ENCODE data around the gene TPT1. TPM values are rescaled to one million over a fixed set of nuclear protein-coding genes. Genes with fewer than 3 reads are reported as not detected.
"Not testable (repeated sequence)": the region's sequence is repeated elsewhere in the genome, so short reads cannot be mapped to it uniquely, and the experiment has no call there.

The TPT1 gene
- polyA plus RNA-seq, 2 of the 4 experiments (the other 2 are of a cell fraction), result 2,486 to 3,850 TPM

GRCh38 chr13:45299194-45299593 lies 41.8 kb downstream of the TPT1 start:
- DNase-seq (ENCODE audit: low read depth in 1 of 2, low spot score in 1 of 2) (no peak), ATAC-seq (0 out of 6 replicates have a peak, but pooled peaks of 1 of the 2 experiments have one; percentile 24), FAIRE-seq (no peak)
- CTCF ChIA-PET, result interaction anchor here (1.6 to 3.9 kb wide), 3 partner anchors 10 to 252 kb away, joined by 5 to 33 read pairs (median 13); no protein-coding TSS in a partner anchor
- no peak overlapping the region for H3K4me2 ChIP-seq
- H3K4me3 ChIP-seq, result no peak overlapping the region
- H3K4me1 ChIP-seq, result no peaks in the 10 kb centered on the region
- H3K9me3 ChIP-seq, result no peaks in the 10 kb centered on the region
- 93% methylated on average over 3 of the region's 3 CpGs for WGBS (ENCODE audit: missing lambda C conversion rate)
- POLR2A ChIA-PET, result interaction anchor here (0.6 kb wide), 1 partner anchor 284 kb away, joined by 3 read pairs; no protein-coding TSS in a partner anchor
- TF ChIP-seq RAD21 (conservative IDR thresholded peaks at IDR 0.05 in 1 of 2, IDR thresholded peaks at IDR 0.05 in 1 of 2), result no peak
- no peak for TF ChIP-seq CHD2 (IDR thresholded peaks at IDR 0.05; ENCODE audit: low read length, partially characterized antibody)
- no peak for TF ChIP-seq RNF2 (IDR thresholded peaks at IDR 0.05; ENCODE audit: borderline replicate concordance, low read depth)
- no peak for TF ChIP-seq CBX8 (IDR thresholded peaks at IDR 0.05)
- TF ChIP-seq EP300 (IDR thresholded peaks at IDR 0.05), result no peak
- TF ChIP-seq POLR2A (IDR thresholded peaks at IDR 0.05; ENCODE audit: low read length), result no peak
- TF ChIP-seq NFE2L2 (conservative IDR thresholded peaks at IDR 0.05; ENCODE audit: low read length), result no peak
- no peak for TF ChIP-seq HDAC2 (IDR thresholded peaks at IDR 0.05)
- no peak for TF ChIP-seq RCOR1 (IDR thresholded peaks at IDR 0.05; ENCODE audit: low read depth, low read length)
- no peak overlapping the region for H3K27ac ChIP-seq

GRCh38 chr13:45298550-45298949 lies 42.4 kb downstream of the TPT1 start:
- H3K27ac ChIP-seq; DNase-seq (ENCODE audit: low read depth in 1 of 2, low spot score in 1 of 2); ATAC-seq; H3K4me3 ChIP-seq; POLR2A ChIA-PET; H3K4me1 ChIP-seq; FAIRE-seq; H3K9me3 ChIP-seq; H3K4me2 ChIP-seq: not testable (repeated sequence)
- WGBS (ENCODE audit: missing lambda C conversion rate), result 85% methylated on average over 3 of the region's 3 CpGs
- CTCF ChIA-PET, result interaction anchor here (0.9 to 3.9 kb wide), 3 partner anchors 10 to 251 kb away, joined by 4 to 33 read pairs (median 13); no protein-coding TSS in a partner anchor

GRCh38 chr13:45298206-45298505 lies 42.8 kb downstream of the TPT1 start:
- no peak for FAIRE-seq
- Histone ChIP-seq H3K9me3 (no peaks in the 10 kb centered on the region), H3K4me2 (no peak overlapping the region), H3K4me1 (no peaks in the 10 kb centered on the region), H3K4me3 (no peak overlapping the region), H3K27ac (no peak overlapping the region)
- no peak for TF ChIP-seq BCL3 (IDR thresholded peaks at IDR 0.05)
- no peak for TF ChIP-seq KDM5A (IDR thresholded peaks at IDR 0.05)
- TF ChIP-seq HOXA7 (CRISPR knock-in tag; IDR thresholded peaks at IDR 0.05), result no peak
- no peak for TF ChIP-seq SREBF2 (IDR thresholded peaks at IDR 0.05)
- no peak for TF ChIP-seq TFCP2L1 (CRISPR knock-in tag; IDR thresholded peaks at IDR 0.05)
- no peak for TF ChIP-seq ZC3H11A (IDR thresholded peaks at IDR 0.05)
- TF ChIP-seq FOSL2 (IDR thresholded peaks at IDR 0.05), result no peak
- no peak for TF ChIP-seq FOSL2 (CRISPR knock-in tag; IDR thresholded peaks at IDR 0.05)
- TF ChIP-seq CHD2 (IDR thresholded peaks at IDR 0.05; ENCODE audit: low read length, partially characterized antibody), result no peak
- TF ChIP-seq ZSCAN20 (CRISPR knock-in tag; IDR thresholded peaks at IDR 0.05), result no peak
- TF ChIP-seq MAX (IDR thresholded peaks at IDR 0.05), result no peak
- no peak for TF ChIP-seq FOXS1 (CRISPR knock-in tag; IDR thresholded peaks at IDR 0.05)
- no peak for TF ChIP-seq TP53 (CRISPR knock-in tag; IDR thresholded peaks at IDR 0.05)
- no peak for TF ChIP-seq ELK1 (IDR thresholded peaks at IDR 0.05; ENCODE audit: low read depth, low read length)
- no peak for TF ChIP-seq HDAC2 (IDR thresholded peaks at IDR 0.05)
- no peak for TF ChIP-seq MAZ (IDR thresholded peaks at IDR 0.05; ENCODE audit: borderline replicate concordance, low read depth, low read length)
- no peak for TF ChIP-seq FOSB (CRISPR knock-in tag; IDR thresholded peaks at IDR 0.05)
- TF ChIP-seq SMC3 (IDR thresholded peaks at IDR 0.05), result no peak
- no peak for DNase-seq (ENCODE audit: low read depth in 1 of 2, low spot score in 1 of 2)
- CTCF ChIA-PET, result interaction anchor here (0.9 to 3.9 kb wide), 2 partner anchors 11 to 251 kb away, joined by 4 to 33 read pairs; no protein-coding TSS in a partner anchor
- ATAC-seq, result no peak; a peak in 1 of 6 replicates
- WGBS (ENCODE audit: missing lambda C conversion rate), result 89% methylated on average over 2 of the region's 2 CpGs
- POLR2A ChIA-PET, result no interaction called here

Data from A549 (cell line).